A549 (cell line): ENCODE results near the gene ZNF407. TPM values are rescaled to one million over a fixed set of nuclear protein-coding genes. Genes with fewer than 3 reads are reported as not detected.

Experiments
- ATAC-seq, 2 experiments: fragments of 200-7000 bp in 1 of 2; fragments of >200 bp in 1 of 2; cut with Nextera tagmentation in 1 of 2; cut with Tn5 transposase in 1 of 2; 3 replicates each; pipeline versions ENCODE4 v1.8.0 to v1.9.1; 2018 to 2020; ENCODE audit warnings: mild to moderate bottlenecking in 1 of 2, moderate library complexity in 1 of 2
- CTCF ChIA-PET: fragments of 300-600 bp; sonication (Branson Sonifier 250); formaldehyde crosslinking; extraction: SDS; loops from one replicate; lab custom pipeline; 2021; ENCODE audit warnings: antibody characterized with exemption, inconsistent platforms; lab: Yijun Ruan, JAX
- POLR2A ChIA-PET: fragments of 350-600 bp; formaldehyde crosslinking; extraction: SDS; loops from one replicate; lab custom pipeline; 2021; ENCODE audit warnings: antibody characterized with exemption, inconsistent platforms; lab: Yijun Ruan, JAX
- DNase-seq, 2 experiments: peaks; one replicate each; pipeline versions ENCODE4 v3.0.0 to v3.0.0-alpha.2; 2011 to 2016; ENCODE audit warnings: low read depth in 1 of 2, low spot score in 1 of 2
- FAIRE-seq: peaks from 2 replicates; lab custom pipeline; 2011; peaks lifted over from hg19 to GRCh38; lab: Jason Lieb, UNC
- H3K27ac ChIP-seq, 2 experiments: fragments of >200 bp; sonication (Bioruptor Twin); formaldehyde crosslinking; 3 replicates each; pipeline ENCODE4 v1.5.1; 2016 to 2017
- H3K4me1 ChIP-seq: fragments of >200 bp; sonication (Bioruptor Twin); formaldehyde crosslinking; 3 replicates; pipeline ENCODE4 v1.6.1; 2016
- H3K4me2 ChIP-seq: fragments of >200 bp; sonication (Bioruptor Twin); formaldehyde crosslinking; 3 replicates; pipeline ENCODE4 v1.6.1; 2016
- H3K4me3 ChIP-seq: fragments of >200 bp; sonication (Bioruptor Twin); formaldehyde crosslinking; 3 replicates; pipeline ENCODE4 v1.5.1; 2016
- H3K9me3 ChIP-seq: fragments of >200 bp; sonication (Bioruptor Twin); formaldehyde crosslinking; 3 replicates; pipeline ENCODE4 v1.6.1; 2016
- BHLHE40 ChIP-seq: IDR thresholded peaks from 2 replicates; pipeline ENCODE4 v1.6.1; 2012; ENCODE audit warnings: low read depth, low read length, inconsistent platforms
- CBX8 ChIP-seq: fragments of 200-600 bp; sonication (generic); IDR thresholded peaks from 2 replicates; pipeline ENCODE4 v1.6.1; 2016
- CEBPB ChIP-seq, 2 experiments: fragments of >200 bp in 1 of 2; sonication (Bioruptor Twin) in 1 of 2; formaldehyde crosslinking in 1 of 2; IDR thresholded peaks; 2 replicates each; pipeline ENCODE4 v1.6.1; 2012 to 2016
- FOSL2 ChIP-seq, 2 experiments: fragments of 450-650 bp in 1 of 2; fragments of >200 bp in 1 of 2; sonication (Bioruptor Twin) in 1 of 2; formaldehyde crosslinking; IDR thresholded peaks; 2 replicates each; pipeline versions ENCODE4 v1.5.0 to v1.6.1; 2016 to 2020; ENCODE audit warnings: mild to moderate bottlenecking in 1 of 2, moderate library complexity in 1 of 2
- GATA3 ChIP-seq: IDR thresholded peaks from 2 replicates; pipeline ENCODE4 v1.6.1; 2012; ENCODE audit warnings: borderline replicate concordance
- HDAC2 ChIP-seq: fragments of 200-600 bp; sonication (generic); IDR thresholded peaks from 2 replicates; pipeline ENCODE4 v1.6.1; 2016
- HES2 ChIP-seq: fragments of >200 bp; sonication (Bioruptor Twin); formaldehyde crosslinking; IDR thresholded peaks from 2 replicates; pipeline ENCODE4 v1.6.1; 2016
- HEYL ChIP-seq: fragments of 250-450 bp; sonication (Bioruptor Pico); IDR thresholded peaks from 2 replicates; pipeline ENCODE4 v1.8.0; 2021; ENCODE audit warnings: mild to moderate bottlenecking, moderate library complexity
- HMGXB4 ChIP-seq: fragments of 250-450 bp; sonication (Bioruptor Pico); IDR thresholded peaks from 2 replicates; pipeline ENCODE4 v1.5.0; 2021; ENCODE audit warnings: mild to moderate bottlenecking, moderate library complexity, borderline replicate concordance
- KDM5A ChIP-seq: fragments of 200-600 bp; sonication (generic); IDR thresholded peaks from 2 replicates; pipeline ENCODE4 v1.6.1; 2016; ENCODE audit warnings: antibody characterized with exemption, mild to moderate bottlenecking
- MAFK ChIP-seq: fragments of 450-650 bp; IDR thresholded peaks from 2 replicates; pipeline ENCODE4 v1.6.1; 2014; ENCODE audit not compliant: partially characterized antibody
- PHF8 ChIP-seq: fragments of 200-600 bp; sonication (generic); IDR thresholded peaks from 2 replicates; pipeline ENCODE4 v1.6.1; 2016; ENCODE audit warnings: low read depth, mild to moderate bottlenecking, antibody characterized with exemption, moderate library complexity, borderline replicate concordance
- POLR2A ChIP-seq: IDR thresholded peaks from 2 replicates; pipeline ENCODE4 v1.6.1; 2012; ENCODE audit warnings: mild to moderate bottlenecking, low read length
- RCOR1 ChIP-seq: fragments of 150-350 bp; IDR thresholded peaks from 2 replicates; pipeline ENCODE4 v1.6.1; 2014; ENCODE audit warnings: antibody characterized with exemption, low read length, low read depth
- RFX5 ChIP-seq: fragments of 450-650 bp; IDR thresholded peaks from 2 replicates; pipeline ENCODE4 v1.7.1; 2014; ENCODE audit warnings: antibody characterized with exemption, mild to moderate bottlenecking, moderate library complexity
- TFCP2L1 ChIP-seq: fragments of 250-450 bp; sonication (Bioruptor Pico); IDR thresholded peaks from 2 replicates; pipeline ENCODE4 v1.5.0; 2021; ENCODE audit warnings: mild to moderate bottlenecking
- WGBS: methylation state at CpG from one replicate; pipeline ENCODE4 v1.1.6; 2017; ENCODE audit errors: missing lambda C conversion rate; 5-methylcytosine and 5-hydroxymethylcytosine counted together
- polyA plus RNA-seq, 4 experiments: library from polyadenylated mRNA; depleted of rRNA in 3 of 4; stranded (reverse); fragments of >200 nt; fragmentation: RNase III in 1 of 4; extraction: RNeasy Plus Mini Kit Qiagen cat#74134 plus additional on column Dnase treatment in 1 of 4; gene quantifications; 2 replicates in 3 of 4; 3 replicates in 1 of 4; pipeline ENCODE4 v1.2.3, GENCODE V29; 2011 to 2017
- TF ChIP-seq, protein P1 (sequence below): IDR thresholded peaks from 2 replicates; pipeline ENCODE4 v1.6.1; 2012

The ZNF407 gene
- polyA plus RNA-seq, 2 of the 4 experiments (the other 2 are of a cell fraction): 2.5 to 3.0 TPM

- no peak for TF ChIP-seq FOSL2 (IDR thresholded peaks at IDR 0.05)
- TF ChIP-seq FOSL2 (CRISPR knock-in tag; IDR thresholded peaks at IDR 0.05): no peak
- TF ChIP-seq, protein P1, sequence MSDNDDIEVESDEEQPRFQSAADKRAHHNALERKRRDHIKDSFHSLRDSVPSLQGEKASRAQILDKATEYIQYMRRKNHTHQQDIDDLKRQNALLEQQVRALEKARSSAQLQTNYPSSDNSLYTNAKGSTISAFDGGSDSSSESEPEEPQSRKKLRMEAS: no peak
- no peak for TF ChIP-seq CEBPB (IDR thresholded peaks at IDR 0.05)
- no peak for TF ChIP-seq GATA3
- no peak for TF ChIP-seq CBX8
- TF ChIP-seq KDM5A: no peak
- no peak for TF ChIP-seq PHF8
- no peak for TF ChIP-seq HMGXB4
- no peak for TF ChIP-seq HEYL (CRISPR knock-in tag)
- TF ChIP-seq HDAC2: no peak
- TF ChIP-seq RCOR1: no peak
- Histone ChIP-seq H3K4me3 (no peak overlapping the region), H3K4me1 (no peaks in the 10 kb centered on the region), H3K27ac (no peak overlapping the region), H3K9me3 (no peaks in the 10 kb centered on the region), H3K4me2 (no peak overlapping the region)
- ChIA-PET CTCF (interaction anchor here (1.1 kb wide), 1 partner anchor 9 kb away, joined by 3 read pairs; no protein-coding TSS in a partner anchor), POLR2A (no interaction called here)
- 90% methylated on average over 12 of the region's 12 CpGs for WGBS
- ATAC-seq: no peak
- no peak for FAIRE-seq
- DNase-seq: no peak
Measured at GRCh38 chr18:75047240-75047961, 449.7 kb downstream of the ZNF407 start.

DNA sequence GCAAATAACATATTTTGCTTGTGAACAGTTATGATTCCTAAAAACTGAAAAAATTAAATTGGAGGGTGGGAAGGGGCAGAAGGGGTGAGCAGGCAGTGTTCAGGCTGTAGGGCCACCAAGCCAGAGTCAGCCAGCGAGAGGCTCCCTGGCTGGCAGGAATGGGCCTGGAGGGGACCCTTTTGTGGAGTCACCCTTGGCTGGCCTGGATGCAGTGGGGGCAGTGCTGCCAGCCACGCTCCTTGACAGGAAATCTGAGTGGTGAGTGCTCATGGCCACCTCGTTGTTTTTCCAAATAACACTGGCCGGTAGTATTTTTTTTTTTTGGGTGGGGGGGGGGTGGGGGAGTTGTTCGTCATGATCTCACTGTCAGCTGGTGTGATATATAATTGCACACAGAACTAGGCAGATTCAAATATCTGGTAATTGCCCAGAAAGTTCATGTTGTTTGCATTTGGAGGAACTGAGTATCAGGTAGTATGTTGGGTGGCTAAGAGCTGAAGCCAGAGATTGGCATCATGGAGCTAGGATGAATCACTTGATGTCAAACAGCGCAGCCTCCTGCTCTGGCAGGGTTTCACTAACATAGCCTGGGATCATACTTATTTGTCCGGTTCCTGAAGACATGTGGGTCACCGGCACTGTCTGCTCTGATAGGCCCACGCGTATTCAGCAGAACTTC, 451.2 kb downstream of the ZNF407 start:
- no peak overlapping the region for H3K4me3 ChIP-seq
- POLR2A ChIA-PET: no interaction called here
- no peak for FAIRE-seq
- no peak overlapping the region for H3K27ac ChIP-seq
- no peak for DNase-seq
- TF ChIP-seq RCOR1: no peak
- no peak for TF ChIP-seq HES2
- no peaks in the 10 kb centered on the region for H3K4me1 ChIP-seq
- H3K9me3 ChIP-seq: no peaks in the 10 kb centered on the region
- no peak overlapping the region for H3K4me2 ChIP-seq
- ATAC-seq: no peak
- CTCF ChIA-PET: interaction anchor here (0.5 to 2.2 kb wide), 2 partner anchors 8 to 82 kb away, joined by 4 to 9 read pairs; no protein-coding TSS in a partner anchor
- 83% methylated on average over 7 of the region's 10 CpGs for WGBS

- FAIRE-seq: no peak
- H3K4me2 ChIP-seq: no peak overlapping the region
- CTCF ChIA-PET: interaction anchor here (2.2 kb wide), 1 partner anchor 8 kb away, joined by 9 read pairs; no protein-coding TSS in a partner anchor
Measured at GRCh38 chr18:75049455-75049789, 451.8 kb downstream of the ZNF407 start.

More at GRCh38 chr18:75049455-75049789, 451.8 kb downstream of the ZNF407 start:
- no peaks in the 10 kb centered on the region for H3K9me3 ChIP-seq
- 83% methylated on average over 4 of the region's 4 CpGs for WGBS
- POLR2A ChIA-PET: no interaction called here
- H3K4me1 ChIP-seq: no peaks in the 10 kb centered on the region
- no peak for ATAC-seq
- no peak overlapping the region for H3K27ac ChIP-seq
- DNase-seq: no peak
- no peak for TF ChIP-seq MAFK
- no peak for TF ChIP-seq HES2
- no peak for TF ChIP-seq BHLHE40
- no peak for TF ChIP-seq RFX5
- no peak for TF ChIP-seq POLR2A
- TF ChIP-seq, protein P1: no peak
- no peak for TF ChIP-seq HDAC2
- TF ChIP-seq TFCP2L1 (CRISPR knock-in tag): no peak
- TF ChIP-seq GATA3: no peak
- TF ChIP-seq HEYL (CRISPR knock-in tag): no peak
- H3K4me3 ChIP-seq: no peak overlapping the region
